Thoracic aorta (tissue), 2 donors: ENCODE data around the gene RSPO1. TPM values are rescaled to one million over a fixed set of nuclear protein-coding genes. Genes with fewer than 3 reads are reported as not detected.

ENCODE experiments used
- ATAC-seq: fragments of 150-250 bp; one replicate; pipeline ENCODE4 v1.8.0; 2017; ENCODE audit warnings: low read depth; ENCODE audit not compliant: insufficient number of reproducible peaks, low FRiP score
- DNase-seq: peaks from one replicate; pipeline ENCODE4 v3.0.0-alpha.2; 2020; ENCODE audit warnings: low spot score
- H3K27ac ChIP-seq, 2 donors: fragments of 200-600 bp; sonication (generic); 1 replicate in 1 of 2; 2 replicates in 1 of 2; pipeline ENCODE4 v1.5.1; 2016; ENCODE audit warnings: mild to moderate bottlenecking in 2 of 2, moderate library complexity in 2 of 2
- H3K27me3 ChIP-seq: fragments of 200-600 bp; sonication (generic); replicated peaks from 2 replicates; pipeline ENCODE4 v1.6.0; 2016; ENCODE audit warnings: mild to moderate bottlenecking; ENCODE audit not compliant: insufficient read depth
- H3K36me3 ChIP-seq: fragments of 200-600 bp; sonication (generic); one replicate; pipeline ENCODE4 v1.5.1; 2016
- H3K4me1 ChIP-seq, 2 donors: fragments of 200-600 bp; sonication (generic); 1 replicate in 1 of 2; 2 replicates in 1 of 2; pipeline versions ENCODE4 v1.5.1 to v1.6.0; 2016; ENCODE audit warnings: low read depth in 2 of 2, mild to moderate bottlenecking in 1 of 2; ENCODE audit not compliant: control insufficient read depth in 1 of 2
- H3K4me3 ChIP-seq: fragments of 200-600 bp; sonication (generic); 2 replicates; pipeline ENCODE4 v1.5.1; 2016; ENCODE audit warnings: mild to moderate bottlenecking
- H3K9me3 ChIP-seq: fragments of 200-600 bp; sonication (generic); 2 replicates; pipeline ENCODE4 v1.5.1; 2016
- CTCF ChIP-seq: fragments of 200-600 bp; sonication (generic); IDR thresholded peaks from one replicate; pipeline ENCODE4 v1.5.1; 2019; ENCODE audit warnings: antibody characterized with exemption
- total RNA-seq, 2 donors: library from RNA; depleted of rRNA; stranded (reverse); fragments of >200 nt; gene quantifications; one replicate each; pipeline versions ENCODE4 v1.1.0 to v1.2.3, GENCODE V29; 2016

RSPO1 gene
- total RNA-seq, 2 donors from 2014 or later: 0.42 to 0.95 TPM

- ATAC-seq (no peak), DNase-seq (no peak)
- H3K4me3 ChIP-seq: no peak overlapping the region
- H3K9me3 ChIP-seq: no peaks in the 10 kb centered on the region
- H3K27me3 ChIP-seq: no peaks in the 10 kb centered on the region
- no peak for TF ChIP-seq CTCF
- no peak overlapping the region for H3K27ac ChIP-seq
- no peaks in the 10 kb centered on the region for H3K4me1 ChIP-seq
- no peaks in the 10 kb centered on the region for H3K36me3 ChIP-seq
Measured at GRCh38 chr1:37661401-37661800, 26.7 kb upstream of the RSPO1 start.

GRCh38 chr1:37660664-37661063 lies 26.0 kb upstream of the RSPO1 start:
- no peak overlapping the region for H3K27ac ChIP-seq
- no peak for DNase-seq
- no peak overlapping the region for H3K4me3 ChIP-seq
- H3K36me3 ChIP-seq: no peaks in the 10 kb centered on the region
- no peaks in the 10 kb centered on the region for H3K9me3 ChIP-seq
- no peak for ATAC-seq
- H3K27me3 ChIP-seq: no peaks in the 10 kb centered on the region
- no peak for TF ChIP-seq CTCF
- H3K4me1 ChIP-seq: no peaks in the 10 kb centered on the region

- Histone ChIP-seq H3K4me3 (no peak overlapping the region), H3K27me3 (no peaks in the 10 kb centered on the region), H3K4me1 (no peaks in the 10 kb centered on the region), H3K36me3 (no peaks in the 10 kb centered on the region), H3K27ac (no peak overlapping the region), H3K9me3 (no peaks in the 10 kb centered on the region)
- no peak for ATAC-seq
- no peak for DNase-seq
- no peak for TF ChIP-seq CTCF
Measured at GRCh38 chr1:37658486-37658885, 23.8 kb upstream of the RSPO1 start.

- TF ChIP-seq CTCF: no peak
- no peak for DNase-seq
- Histone ChIP-seq H3K27me3 (no peaks in the 10 kb centered on the region), H3K4me1 (no peaks in the 10 kb centered on the region), H3K9me3 (no peaks in the 10 kb centered on the region), H3K27ac (no peak overlapping the region), H3K36me3 (no peaks in the 10 kb centered on the region), H3K4me3 (no peak overlapping the region)
- no peak for ATAC-seq
Measured at GRCh38 chr1:37657620-37658412, 23.1 kb upstream of the RSPO1 start.

GRCh38 chr1:37656881-37657280 lies 22.2 kb upstream of the RSPO1 start:
- no peaks in the 10 kb centered on the region for H3K9me3 ChIP-seq

More at GRCh38 chr1:37656881-37657280, 22.2 kb upstream of the RSPO1 start:
- Histone ChIP-seq H3K36me3 (no peaks in the 10 kb centered on the region), H3K4me3 (no peak overlapping the region), H3K27ac (no peak overlapping the region), H3K27me3 (no peaks in the 10 kb centered on the region), H3K4me1 (no peaks in the 10 kb centered on the region)
- ATAC-seq: no peak
- no peak for TF ChIP-seq CTCF
- no peak for DNase-seq
